B cell (primary cell): Measurements from ENCODE around the gene DYNLT2. TPM values are rescaled to one million over a fixed set of nuclear protein-coding genes. Genes with fewer than 3 reads are reported as not detected.
A peak's percentile ranks its signal among the peaks of the same experiment; 100 is the strongest.

Source experiments
- ATAC-seq: fragments of 200-7000 bp; cut with Tn5 transposase; one replicate; pipeline ENCODE4 v1.10.0; 2021; ENCODE audit warnings: low read depth, mild to moderate bottlenecking, moderate number of reproducible peaks, moderate library complexity
- CTCF ChIA-PET: fragments of 350-600 bp; sonication (Branson Sonifier 250); formaldehyde crosslinking; loops from one replicate; lab custom pipeline; 2021; ENCODE audit warnings: antibody characterized with exemption, inconsistent platforms; lab: Charles Lee
- POLR2A ChIA-PET: fragments of 350-600 bp; sonication (Branson Sonifier 250); formaldehyde crosslinking; loops from one replicate; lab custom pipeline; 2021; ENCODE audit warnings: antibody characterized with exemption; lab: Charles Lee
- DNase-seq: peaks from one replicate; pipeline ENCODE4 v3.0.0; 2013
- H2AFZ ChIP-seq: 2 replicates; pipeline ENCODE4 v1.6.1; 2012; ENCODE audit warnings: mild to moderate bottlenecking, low read depth, low read length; ENCODE audit not compliant: insufficient read depth, poor library complexity, severe bottlenecking
- H3K27ac ChIP-seq, 2 donors: 1 replicate in 1 of 2; 2 replicates in 1 of 2; pipeline ENCODE4 v1.5.1; 2012 to 2013; ENCODE audit warnings: low read length in 2 of 2, mild to moderate bottlenecking in 2 of 2, moderate library complexity in 1 of 2
- H3K27me3 ChIP-seq, 4 experiments: fragments of 200-600 bp in 1 of 4; sonication (generic) in 1 of 4; replicated peaks in 1 of 4; 1 replicate in 2 of 4; 2 replicates in 2 of 4; pipeline versions ENCODE4 v1.6.1 to v1.7.0; 2013 to 2016; ENCODE audit warnings: low read length in 3 of 4, mild to moderate bottlenecking in 2 of 4, mixed read lengths in 1 of 4, moderate library complexity in 1 of 4; ENCODE audit not compliant: insufficient read depth in 4 of 4, control insufficient read depth in 3 of 4; ENCODE audit errors: control extremely low read depth in 1 of 4
- H3K36me3 ChIP-seq, 2 experiments: replicated peaks in 1 of 2; 1 replicate in 1 of 2; 2 replicates in 1 of 2; pipeline versions ENCODE4 v1.6.1 to v1.7.1; 2013; ENCODE audit warnings: low read length in 1 of 2; ENCODE audit not compliant: insufficient read depth in 2 of 2, control insufficient read depth in 1 of 2; ENCODE audit errors: control extremely low read depth in 1 of 2, extremely low read depth in 1 of 2
- H3K4me1 ChIP-seq, 2 donors: fragments of 200-600 bp in 1 of 2; sonication (generic) in 1 of 2; 1 replicate in 1 of 2; 2 replicates in 1 of 2; pipeline versions ENCODE4 v1.5.1 to v1.6.1; 2013 to 2017; ENCODE audit warnings: low read length in 2 of 2; ENCODE audit not compliant: control insufficient read depth in 2 of 2, insufficient read depth in 2 of 2
- H3K4me2 ChIP-seq: replicated peaks from 2 replicates; pipeline ENCODE3; 2012; ENCODE audit warnings: mild to moderate bottlenecking, low read depth, low read length; ENCODE audit not compliant: poor library complexity, severe bottlenecking
- H3K4me3 ChIP-seq, 5 experiments: fragments of 200-600 bp in 1 of 5; sonication (generic) in 1 of 5; 1 replicate in 3 of 5; 2 replicates in 2 of 5; pipeline versions ENCODE4 v1.5.1 to v1.7.0; 2011 to 2016; ENCODE audit warnings: low read length in 4 of 5, mild to moderate bottlenecking in 4 of 5, low read depth in 2 of 5, control low read depth in 1 of 5, moderate library complexity in 1 of 5; ENCODE audit not compliant: insufficient read depth in 1 of 5; ENCODE audit errors: control extremely low read depth in 1 of 5, extremely low read depth in 1 of 5
- H3K79me2 ChIP-seq: fragments of 200-600 bp; sonication (generic); one replicate; pipeline ENCODE4 v1.6.0; 2016; ENCODE audit warnings: low read length; ENCODE audit not compliant: control insufficient read depth, insufficient read depth
- H3K9ac ChIP-seq: fragments of 200-600 bp; sonication (generic); 2 replicates; pipeline ENCODE4 v1.6.1; 2017; ENCODE audit warnings: mild to moderate bottlenecking, low read length, moderate library complexity
- H3K9me3 ChIP-seq, 3 donors: one replicate each; pipeline versions ENCODE4 v1.6.1 to v1.7.1; 2013; ENCODE audit warnings: low read length in 2 of 3; ENCODE audit not compliant: control insufficient read depth in 2 of 3, insufficient read depth in 1 of 3; ENCODE audit errors: control extremely low read depth in 1 of 3
- H4K20me1 ChIP-seq: 2 replicates; pipeline ENCODE4 v1.6.0; 2012; ENCODE audit warnings: mild to moderate bottlenecking, low read length; ENCODE audit not compliant: insufficient read depth, control insufficient read depth, poor library complexity, severe bottlenecking
- H3K27ac Mint-ChIP-seq: one replicate; pipeline ENCODE4 v1.8.0; 2021; ENCODE audit warnings: mixed read lengths
- H3K27me3 Mint-ChIP-seq: one replicate; pipeline ENCODE4 v1.8.0; 2021; ENCODE audit warnings: mixed read lengths
- H3K4me1 Mint-ChIP-seq: one replicate; pipeline ENCODE4 v1.8.0; 2021; ENCODE audit warnings: mixed read lengths
- H3K4me3 Mint-ChIP-seq: one replicate; pipeline ENCODE4 v1.8.0; 2021; ENCODE audit warnings: mixed read lengths
- H3K9me3 Mint-ChIP-seq: one replicate; pipeline ENCODE4 v1.8.0; 2022; ENCODE audit warnings: mixed read lengths; ENCODE audit not compliant: insufficient read depth
- EZH2 ChIP-seq: IDR thresholded peaks from 2 replicates; pipeline ENCODE4 v1.6.1; 2012; ENCODE audit warnings: borderline replicate concordance, low read depth, mild to moderate bottlenecking, moderate library complexity, low read length; ENCODE audit not compliant: insufficient read depth, poor library complexity, severe bottlenecking
- WGBS: methylation state at CpG from one replicate; pipeline ENCODE4 v1.1.5; 2013; ENCODE audit warnings: missing lambda C conversion rate; ENCODE audit not compliant: insufficient coverage; 5-methylcytosine and 5-hydroxymethylcytosine counted together
- intact Hi-C: fragments of 100-400 bp; cut with micrococcal nuclease; formaldehyde crosslinking; loops from one replicate; pipeline ENCODE4 v1.10.0; 2022
- polyA plus RNA-seq: library from polyadenylated mRNA; depleted of rRNA; stranded (reverse); fragments of >200 nt; gene quantifications from 2 replicates; pipeline ENCODE4 v1.2.3, GENCODE V29; 2012
- total RNA-seq, 2 donors: library from RNA; stranded (reverse); fragments of 120-200 nt in 1 of 2; gene quantifications; 1 replicate in 1 of 2; 2 replicates in 1 of 2; pipeline versions ENCODE4 v1.2.3 to v1.2.4, GENCODE V29; 2013 to 2022
- TF ChIP-seq, protein P1 (sequence below): fragments of 200-600 bp; IDR thresholded peaks from one replicate; pipeline ENCODE4 v1.8.0; 2022; ENCODE audit warnings: antibody characterized with exemption, mild to moderate bottlenecking

Gene DYNLT2
- total and polyA plus RNA-seq, 2 donors (not counting 1 experiment from before 2014, with no cell fraction given): 2.4 to 7.2 TPM

DNA sequence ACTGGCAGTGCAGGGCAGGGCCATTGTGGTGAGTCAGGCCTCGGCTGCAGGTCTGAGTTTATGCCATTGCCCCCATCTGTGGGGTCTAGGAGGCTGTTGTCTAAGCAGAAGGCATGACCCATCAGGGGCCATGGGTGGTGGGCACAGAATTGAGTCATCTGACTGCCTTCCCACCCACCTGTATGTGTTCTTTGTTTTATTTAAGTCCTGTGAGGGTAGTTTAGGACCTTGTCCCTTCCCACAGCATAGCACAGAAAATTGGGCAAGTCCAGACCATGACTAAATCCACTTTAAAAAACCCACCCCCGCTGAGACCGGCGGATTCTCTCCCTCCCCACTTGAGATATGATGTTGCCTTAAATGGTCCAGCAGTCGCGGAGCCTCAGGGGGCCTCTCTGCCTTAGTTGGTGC, 40.4 kb upstream of the DYNLT2 start:
- DNase-seq: no peak
- no peak overlapping the region for H3K4me2 ChIP-seq
- no peak overlapping the region for H3K4me3 ChIP-seq
- H3K9ac ChIP-seq: no peak overlapping the region
- ChIA-PET POLR2A (no interaction called here), CTCF (interaction anchor here (1.5 to 3.6 kb wide), 3 partner anchors 11 to 738 kb away, joined by 5 to 59 read pairs (median 44); no protein-coding TSS in a partner anchor)
- WGBS: 82% methylated on average over 1 of the region's 6 CpGs
- H2AFZ ChIP-seq: no peak overlapping the region
- Mint-ChIP-seq H3K4me3 (peak overlapping the region; percentile 61), H3K27ac (no peak overlapping the region), H3K4me1 (peaks cover 14% of the 10 kb centered on the region), H3K9me3 (no peaks in the 10 kb centered on the region), H3K27me3 (peaks cover 51% of the 10 kb centered on the region)
- no peak for TF ChIP-seq EZH2
- TF ChIP-seq, protein P1, sequence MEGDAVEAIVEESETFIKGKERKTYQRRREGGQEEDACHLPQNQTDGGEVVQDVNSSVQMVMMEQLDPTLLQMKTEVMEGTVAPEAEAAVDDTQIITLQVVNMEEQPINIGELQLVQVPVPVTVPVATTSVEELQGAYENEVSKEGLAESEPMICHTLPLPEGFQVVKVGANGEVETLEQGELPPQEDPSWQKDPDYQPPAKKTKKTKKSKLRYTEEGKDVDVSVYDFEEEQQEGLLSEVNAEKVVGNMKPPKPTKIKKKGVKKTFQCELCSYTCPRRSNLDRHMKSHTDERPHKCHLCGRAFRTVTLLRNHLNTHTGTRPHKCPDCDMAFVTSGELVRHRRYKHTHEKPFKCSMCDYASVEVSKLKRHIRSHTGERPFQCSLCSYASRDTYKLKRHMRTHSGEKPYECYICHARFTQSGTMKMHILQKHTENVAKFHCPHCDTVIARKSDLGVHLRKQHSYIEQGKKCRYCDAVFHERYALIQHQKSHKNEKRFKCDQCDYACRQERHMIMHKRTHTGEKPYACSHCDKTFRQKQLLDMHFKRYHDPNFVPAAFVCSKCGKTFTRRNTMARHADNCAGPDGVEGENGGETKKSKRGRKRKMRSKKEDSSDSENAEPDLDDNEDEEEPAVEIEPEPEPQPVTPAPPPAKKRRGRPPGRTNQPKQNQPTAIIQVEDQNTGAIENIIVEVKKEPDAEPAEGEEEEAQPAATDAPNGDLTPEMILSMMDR: no peak
- intact Hi-C loops: loop anchor here (5.0 to 10.0 kb wide), 2 partner anchors 153 to 501 kb away; partner anchors contain the start of gene DLL1
- H4K20me1 ChIP-seq: no peaks in the 10 kb centered on the region
- no peaks in the 10 kb centered on the region for H3K36me3 ChIP-seq
- H3K9me3 ChIP-seq: no peaks in the 10 kb centered on the region
- peaks cover 0 to 39% (median 9%) of the 10 kb centered on the region in 4 experiments for H3K27me3 ChIP-seq
- no peak for ATAC-seq
- peaks cover 9 to 16% of the 10 kb centered on the region in 2 donors for H3K4me1 ChIP-seq
- no peaks in the 10 kb centered on the region for H3K79me2 ChIP-seq
- no peak overlapping the region for H3K27ac ChIP-seq
